ENCODE measurements around the gene ERVW-1.

GRCh38 chr7:92432299-92432946, 45.3 kb downstream of the ERVW-1 start:
- TF ChIP-seq ZBTB21 (tag by site-specific recombination; IDR thresholded peaks at IDR 0.05): no peak
- no peak for TF ChIP-seq ZBTB6 (tag by site-specific recombination; IDR thresholded peaks at IDR 0.05)
- TF ChIP-seq, protein P1, sequence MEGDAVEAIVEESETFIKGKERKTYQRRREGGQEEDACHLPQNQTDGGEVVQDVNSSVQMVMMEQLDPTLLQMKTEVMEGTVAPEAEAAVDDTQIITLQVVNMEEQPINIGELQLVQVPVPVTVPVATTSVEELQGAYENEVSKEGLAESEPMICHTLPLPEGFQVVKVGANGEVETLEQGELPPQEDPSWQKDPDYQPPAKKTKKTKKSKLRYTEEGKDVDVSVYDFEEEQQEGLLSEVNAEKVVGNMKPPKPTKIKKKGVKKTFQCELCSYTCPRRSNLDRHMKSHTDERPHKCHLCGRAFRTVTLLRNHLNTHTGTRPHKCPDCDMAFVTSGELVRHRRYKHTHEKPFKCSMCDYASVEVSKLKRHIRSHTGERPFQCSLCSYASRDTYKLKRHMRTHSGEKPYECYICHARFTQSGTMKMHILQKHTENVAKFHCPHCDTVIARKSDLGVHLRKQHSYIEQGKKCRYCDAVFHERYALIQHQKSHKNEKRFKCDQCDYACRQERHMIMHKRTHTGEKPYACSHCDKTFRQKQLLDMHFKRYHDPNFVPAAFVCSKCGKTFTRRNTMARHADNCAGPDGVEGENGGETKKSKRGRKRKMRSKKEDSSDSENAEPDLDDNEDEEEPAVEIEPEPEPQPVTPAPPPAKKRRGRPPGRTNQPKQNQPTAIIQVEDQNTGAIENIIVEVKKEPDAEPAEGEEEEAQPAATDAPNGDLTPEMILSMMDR (tag by site-specific recombination; IDR thresholded peaks at IDR 0.05): no peak
- no peak for TF ChIP-seq ZNF112 (tag by site-specific recombination; IDR thresholded peaks at IDR 0.05)
- TF ChIP-seq, protein P2, sequence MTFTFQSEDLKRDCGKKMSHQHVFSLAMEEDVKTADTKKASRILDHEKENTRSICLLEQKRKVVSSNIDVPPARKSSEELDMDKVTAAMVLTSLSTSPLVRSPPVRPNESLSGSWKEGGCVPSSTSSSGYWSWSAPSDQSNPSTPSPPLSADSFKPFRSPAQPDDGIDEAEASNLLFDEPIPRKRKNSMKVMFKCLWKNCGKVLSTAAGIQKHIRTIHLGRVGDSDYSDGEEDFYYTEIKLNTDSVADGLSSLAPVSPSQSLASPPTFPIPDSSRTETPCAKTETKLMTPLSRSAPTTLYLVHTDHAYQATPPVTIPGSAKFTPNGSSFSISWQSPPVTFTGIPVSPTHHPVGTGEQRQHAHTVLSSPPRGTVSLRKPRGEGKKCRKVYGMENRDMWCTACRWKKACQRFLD (tag by site-specific recombination; IDR thresholded peaks at IDR 0.05): no peak
- no peak for TF ChIP-seq ZFP69B (tag by site-specific recombination; IDR thresholded peaks at IDR 0.05)
- TF ChIP-seq ZNF561 (tag by site-specific recombination; IDR thresholded peaks at IDR 0.05; ENCODE audit: borderline replicate concordance): no peak
- no peak for TF ChIP-seq YY1 (tag by site-specific recombination; IDR thresholded peaks at IDR 0.05)
- TF ChIP-seq, protein P3, sequence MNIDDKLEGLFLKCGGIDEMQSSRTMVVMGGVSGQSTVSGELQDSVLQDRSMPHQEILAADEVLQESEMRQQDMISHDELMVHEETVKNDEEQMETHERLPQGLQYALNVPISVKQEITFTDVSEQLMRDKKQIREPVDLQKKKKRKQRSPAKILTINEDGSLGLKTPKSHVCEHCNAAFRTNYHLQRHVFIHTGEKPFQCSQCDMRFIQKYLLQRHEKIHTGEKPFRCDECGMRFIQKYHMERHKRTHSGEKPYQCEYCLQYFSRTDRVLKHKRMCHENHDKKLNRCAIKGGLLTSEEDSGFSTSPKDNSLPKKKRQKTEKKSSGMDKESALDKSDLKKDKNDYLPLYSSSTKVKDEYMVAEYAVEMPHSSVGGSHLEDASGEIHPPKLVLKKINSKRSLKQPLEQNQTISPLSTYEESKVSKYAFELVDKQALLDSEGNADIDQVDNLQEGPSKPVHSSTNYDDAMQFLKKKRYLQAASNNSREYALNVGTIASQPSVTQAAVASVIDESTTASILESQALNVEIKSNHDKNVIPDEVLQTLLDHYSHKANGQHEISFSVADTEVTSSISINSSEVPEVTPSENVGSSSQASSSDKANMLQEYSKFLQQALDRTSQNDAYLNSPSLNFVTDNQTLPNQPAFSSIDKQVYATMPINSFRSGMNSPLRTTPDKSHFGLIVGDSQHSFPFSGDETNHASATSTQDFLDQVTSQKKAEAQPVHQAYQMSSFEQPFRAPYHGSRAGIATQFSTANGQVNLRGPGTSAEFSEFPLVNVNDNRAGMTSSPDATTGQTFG (tag by site-specific recombination; IDR thresholded peaks at IDR 0.05; ENCODE audit: borderline replicate concordance): no peak
- TF ChIP-seq ZNF211 (tag by site-specific recombination; IDR thresholded peaks at IDR 0.05; ENCODE audit: low read depth): no peak
- no peak for TF ChIP-seq ATF2 (tag by site-specific recombination; IDR thresholded peaks at IDR 0.05; ENCODE audit: low read depth)
- no peak for TF ChIP-seq ZNF777 (tag by site-specific recombination; IDR thresholded peaks at IDR 0.05; ENCODE audit: borderline replicate concordance)

Data from HEK293 (cell line).